AG08395 (cell line): ENCODE measurements around the gene PLPPR1.
"Not testable (repeated sequence)": the region's sequence is repeated elsewhere in the genome, so short reads cannot be mapped to it uniquely, and the experiment has no call there.

Experiments used
- DNase-seq: peaks from one replicate; pipeline ENCODE4 v3.0.0; 2012; ENCODE audit warnings: mixed read lengths, low spot score

Gene PLPPR1

GRCh38 chr9:101121836-101122399 lies 93.4 kb downstream of the PLPPR1 start:
- no peak for DNase-seq

GRCh38 chr9:101126556-101126955 lies 98.0 kb downstream of the PLPPR1 start:
- DNase-seq = no peak

GRCh38 chr9:101127369-101127768 lies 98.8 kb downstream of the PLPPR1 start:
- DNase-seq = not testable (repeated sequence)

GRCh38 chr9:101128623-101129022 lies 100.1 kb downstream of the PLPPR1 start:
- no peak for DNase-seq

DNA sequence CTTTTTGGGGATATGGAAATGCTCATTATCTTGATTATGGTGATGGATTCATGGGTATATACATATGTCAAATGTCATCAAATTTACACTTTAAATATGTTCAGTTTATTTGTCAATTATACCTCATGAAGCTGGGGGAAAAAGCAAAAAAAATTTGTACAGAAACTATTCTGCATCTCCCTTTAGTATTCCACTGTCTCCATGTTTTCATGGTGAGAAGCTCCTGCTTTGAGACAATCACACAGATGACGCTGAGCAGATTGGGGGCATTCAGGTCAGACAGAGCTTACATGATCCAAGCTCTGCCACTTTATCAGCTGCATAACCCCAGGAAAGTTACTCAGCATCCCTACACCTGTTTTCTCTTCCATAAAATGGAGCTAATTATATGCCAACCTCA lies 101.5 kb downstream of the PLPPR1 start:
- no peak for DNase-seq

DNA sequence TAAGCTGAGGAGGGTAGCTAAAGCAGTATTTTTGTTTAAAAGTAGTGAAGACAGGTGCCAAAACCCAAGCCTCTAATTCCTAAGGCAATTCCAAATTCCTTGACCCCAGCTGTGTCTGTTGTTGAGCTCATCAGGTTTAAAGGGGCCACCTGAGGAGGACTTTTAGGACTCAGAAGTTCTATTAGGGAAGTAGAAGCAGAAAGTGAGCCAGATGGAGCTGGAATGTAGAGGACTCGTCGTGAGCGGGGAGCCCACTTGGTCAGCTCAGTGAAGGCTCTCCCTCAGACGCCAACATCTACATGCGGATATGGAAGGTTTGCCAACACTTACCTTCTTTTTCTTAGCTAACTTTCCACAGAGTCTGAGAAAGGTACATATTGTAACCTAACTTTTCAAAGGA lies 102.8 kb downstream of the PLPPR1 start:
- no peak for DNase-seq

GRCh38 chr9:101132801-101133200 lies 104.3 kb downstream of the PLPPR1 start:
- DNase-seq = no peak

GRCh38 chr9:101138509-101138908 lies 110.0 kb downstream of the PLPPR1 start:
- no peak for DNase-seq

GRCh38 chr9:101139082-101139481 lies 110.6 kb downstream of the PLPPR1 start:
- DNase-seq = no peak

DNA sequence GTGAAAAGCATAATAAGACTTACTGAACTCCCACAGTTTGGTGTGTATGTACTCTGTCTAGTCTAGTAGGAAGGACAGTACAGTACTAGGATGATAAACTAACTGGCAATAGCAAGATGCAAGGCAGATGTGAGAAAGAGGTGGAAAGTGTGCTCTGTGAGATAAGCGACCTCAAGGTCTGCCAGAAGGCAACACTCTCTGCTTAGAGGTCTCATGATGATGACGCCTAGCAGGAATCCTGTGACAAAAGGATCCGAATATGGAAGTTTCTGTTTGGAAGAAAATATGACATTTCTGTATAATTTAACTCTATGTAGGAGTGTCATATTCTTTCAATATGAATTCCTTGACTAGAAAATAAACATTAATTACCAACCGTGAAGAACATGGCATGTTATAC lies 112.2 kb downstream of the PLPPR1 start:
- no peak for DNase-seq

DNA sequence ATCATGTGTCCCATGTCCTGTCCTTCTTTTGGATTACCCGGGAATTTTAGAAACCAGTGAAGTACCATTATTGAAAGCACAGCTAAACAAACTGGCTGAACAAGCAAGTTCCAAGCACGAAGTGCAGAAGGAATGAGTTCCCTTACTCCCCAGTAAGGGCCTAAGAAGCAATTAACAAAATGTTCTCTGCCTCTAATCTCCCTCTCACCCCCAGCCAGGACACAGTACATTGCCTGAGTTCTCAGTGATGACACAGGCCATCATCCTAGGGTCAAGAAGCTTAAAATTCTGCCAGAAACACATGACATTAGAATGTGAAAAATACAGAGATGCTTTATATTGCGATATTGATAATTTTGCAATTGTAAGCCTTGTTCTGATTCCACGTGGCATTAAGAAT lies 118.0 kb downstream of the PLPPR1 start:
- DNase-seq = no peak

- no peak for DNase-seq
These were observed 119.8 kb downstream of the PLPPR1 start for GRCh38 chr9:101148344-101148743.

DNA sequence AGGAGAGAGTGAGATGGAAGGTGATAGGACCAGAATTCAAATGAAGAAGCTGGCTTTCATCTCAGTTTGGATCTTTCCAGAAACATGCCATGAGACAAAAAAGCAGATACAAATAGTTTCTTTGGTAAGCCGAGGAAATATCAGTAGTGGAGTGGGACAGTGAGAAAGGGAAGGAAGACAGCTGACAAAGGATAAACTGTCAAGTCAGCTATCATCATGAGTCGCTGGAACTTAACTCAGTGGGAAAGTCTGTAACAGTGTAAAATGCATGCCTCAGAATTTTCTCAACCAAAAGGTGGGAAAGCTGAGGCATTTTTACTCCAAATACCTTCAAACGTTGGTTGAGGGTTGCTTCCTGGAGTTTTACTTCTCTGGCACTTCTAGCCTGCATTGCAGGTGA lies 129.8 kb downstream of the PLPPR1 start:
- DNase-seq = no peak

DNA sequence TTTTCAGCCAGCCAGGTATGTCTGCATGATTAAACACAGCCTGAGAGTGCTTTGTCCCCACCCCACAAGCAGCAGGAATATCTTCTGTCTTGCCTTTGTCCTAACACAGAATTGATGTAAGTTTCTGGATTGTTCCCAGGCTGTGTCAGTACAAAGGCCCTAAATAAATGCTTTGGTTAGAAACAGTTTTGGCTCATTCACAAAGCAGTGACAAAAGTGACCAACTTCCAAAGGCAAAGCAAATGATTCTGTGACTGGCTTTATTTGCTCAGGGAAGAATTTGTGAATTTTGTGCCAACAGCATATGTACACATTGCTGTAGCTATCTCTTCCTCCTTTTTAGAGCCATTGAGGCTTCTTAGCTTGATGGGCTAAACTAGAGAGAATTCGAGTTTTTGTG lies 133.7 kb downstream of the PLPPR1 start:
- no peak for DNase-seq

GRCh38 chr9:101165131-101165530 lies 136.6 kb downstream of the PLPPR1 start:
- DNase-seq = no peak

DNA sequence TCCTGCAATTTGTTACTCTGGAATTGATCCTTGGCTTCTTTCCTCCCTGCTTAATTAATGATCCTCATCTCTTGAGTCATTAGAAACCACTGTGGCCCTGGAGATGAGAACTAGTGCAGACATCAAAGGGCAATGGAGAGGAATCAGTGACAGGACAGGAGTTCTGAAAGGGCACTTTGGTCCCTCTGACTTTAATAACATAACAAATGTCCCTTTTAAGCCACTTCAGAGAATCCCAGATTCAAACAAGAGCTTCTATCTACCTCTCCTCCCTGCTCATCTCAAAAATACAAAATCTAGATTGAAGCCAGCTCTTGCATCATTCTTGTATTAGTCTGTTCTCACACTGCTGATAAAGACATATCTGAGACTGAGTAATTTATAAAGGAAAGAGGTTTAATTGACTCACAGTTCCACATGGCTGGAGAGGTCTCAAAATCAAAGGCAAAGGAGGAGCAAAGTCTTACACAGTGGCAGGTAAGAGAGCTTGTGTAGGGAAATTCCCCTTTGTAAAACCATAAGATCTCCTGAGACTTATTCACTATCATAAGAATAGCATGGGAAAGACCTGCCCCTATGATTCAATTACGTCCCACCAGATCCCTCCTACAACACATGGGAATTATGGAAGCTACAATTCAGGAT lies 139.1 kb downstream of the PLPPR1 start:
- DNase-seq = no peak

DNA sequence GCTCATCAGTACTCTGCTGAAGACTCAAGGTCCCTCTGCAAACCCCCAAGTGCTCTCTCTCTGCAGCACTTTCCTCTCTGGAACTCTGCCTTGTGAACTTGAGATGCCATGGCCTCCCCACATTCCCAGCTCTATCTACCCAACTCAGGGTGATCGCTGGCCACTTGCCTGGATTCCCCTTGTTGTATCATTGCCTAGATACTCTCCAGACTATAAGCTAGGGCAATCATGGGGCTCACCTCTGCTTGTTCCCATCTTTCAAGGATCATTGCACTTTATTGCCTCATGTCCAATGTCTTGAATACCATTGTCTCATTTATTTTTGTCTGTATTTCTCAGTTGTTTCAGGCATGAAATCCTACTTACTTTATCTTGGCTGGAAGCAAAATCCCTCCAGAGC lies 144.1 kb downstream of the PLPPR1 start:
- no peak for DNase-seq

DNA sequence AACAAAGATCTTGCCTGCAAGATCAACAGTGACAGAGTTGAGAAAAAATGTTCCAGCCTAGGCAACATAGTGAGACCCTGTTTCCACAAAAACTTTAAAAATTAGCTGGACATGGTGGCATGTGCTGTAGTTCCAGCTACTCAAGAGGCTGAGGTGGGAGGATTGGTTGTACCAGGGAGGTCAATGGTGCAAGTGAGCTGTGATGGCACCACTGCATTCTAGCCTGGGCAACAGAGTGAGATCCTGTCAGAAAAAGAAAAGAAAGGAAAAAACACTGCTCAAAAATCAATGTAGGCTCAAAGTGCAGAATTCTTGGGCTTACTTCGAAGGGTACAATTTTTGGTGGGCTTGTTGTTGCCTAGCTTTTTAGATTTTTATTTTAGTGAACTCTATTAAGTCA lies 145.4 kb downstream of the PLPPR1 start:
- DNase-seq = no peak

DNA sequence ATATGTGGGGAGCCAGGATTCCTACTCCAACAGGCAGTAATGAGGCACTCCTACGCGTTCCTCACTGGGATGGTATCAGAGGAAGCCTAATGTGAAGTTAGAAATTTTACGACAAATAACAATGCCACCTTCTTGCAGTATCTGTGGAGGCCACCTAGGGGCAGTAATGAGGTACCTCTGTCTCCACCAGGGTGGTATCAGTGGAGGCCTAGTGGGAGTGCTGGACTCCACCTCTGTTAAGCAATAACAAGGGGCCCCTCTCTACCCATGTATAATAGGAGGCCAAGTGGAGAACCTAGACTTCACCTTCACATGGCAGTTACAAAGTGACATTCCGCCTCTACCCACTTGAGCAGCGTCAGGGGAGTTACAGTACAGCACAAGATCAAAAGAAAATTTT lies 147.9 kb downstream of the PLPPR1 start:
- DNase-seq = no peak

DNA sequence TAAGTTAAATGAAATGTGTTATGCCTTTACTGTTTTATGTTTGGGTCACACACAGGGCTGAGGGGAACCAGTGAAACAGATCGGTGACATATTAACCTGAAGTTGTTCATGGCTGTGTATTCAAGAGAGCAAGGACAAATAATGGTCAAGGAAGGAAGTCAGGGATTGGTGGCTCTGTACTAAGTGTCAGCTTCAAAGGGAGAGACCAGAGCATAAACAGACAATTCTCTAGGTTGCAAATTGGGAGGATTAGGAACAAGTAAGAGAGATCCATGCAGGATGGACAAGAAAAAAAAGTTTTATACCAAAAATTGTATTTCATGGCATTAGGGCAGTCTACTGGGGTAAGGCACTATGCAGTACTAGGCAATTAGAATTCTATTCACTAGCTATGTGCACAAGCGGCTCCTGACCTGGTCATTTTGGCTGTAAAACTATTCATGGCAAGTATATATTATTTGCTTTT lies 156.3 kb downstream of the PLPPR1 start:
- no peak for DNase-seq

DNA sequence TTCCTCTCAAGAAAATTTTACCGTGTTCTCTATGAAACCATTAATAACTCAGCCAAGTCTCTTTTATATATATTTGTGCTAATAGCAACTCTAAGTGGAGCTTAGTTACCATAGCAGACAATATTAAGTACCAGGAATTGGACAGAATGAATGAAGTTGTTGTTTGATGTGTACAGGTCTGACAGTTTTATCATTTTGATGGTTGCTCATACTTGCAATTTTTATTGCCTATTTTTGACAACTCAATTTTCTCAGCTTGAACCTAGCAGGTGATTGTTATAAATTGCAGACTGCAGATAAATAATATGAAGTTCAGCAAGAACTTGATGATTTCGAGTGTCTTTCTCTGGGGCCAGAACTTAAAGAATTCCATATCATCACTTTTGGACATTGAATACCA lies 163.2 kb downstream of the PLPPR1 start:
- DNase-seq = no peak

DNA sequence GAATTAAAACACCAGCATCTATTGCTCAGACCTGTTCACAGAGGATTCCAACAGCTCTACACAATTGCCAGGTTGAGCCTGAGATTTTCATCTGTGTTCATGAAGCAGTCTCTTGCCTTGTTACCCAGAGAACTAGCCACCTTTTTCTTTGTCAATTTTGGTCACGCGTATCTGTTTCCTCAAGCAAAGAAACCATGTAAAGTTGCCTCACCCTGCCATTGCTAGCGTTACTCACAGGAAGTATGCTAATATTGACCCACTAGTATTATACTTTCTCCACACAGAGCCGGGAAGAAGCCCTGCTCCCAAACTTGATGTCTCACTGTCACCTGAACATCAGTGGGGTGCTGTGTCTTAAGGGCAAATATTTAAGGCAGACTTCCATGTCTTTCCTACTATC lies 168.5 kb downstream of the PLPPR1 start:
- no peak for DNase-seq

- no peak for DNase-seq
These were observed 172.3 kb downstream of the PLPPR1 start for GRCh38 chr9:101200852-101201251.

DNA sequence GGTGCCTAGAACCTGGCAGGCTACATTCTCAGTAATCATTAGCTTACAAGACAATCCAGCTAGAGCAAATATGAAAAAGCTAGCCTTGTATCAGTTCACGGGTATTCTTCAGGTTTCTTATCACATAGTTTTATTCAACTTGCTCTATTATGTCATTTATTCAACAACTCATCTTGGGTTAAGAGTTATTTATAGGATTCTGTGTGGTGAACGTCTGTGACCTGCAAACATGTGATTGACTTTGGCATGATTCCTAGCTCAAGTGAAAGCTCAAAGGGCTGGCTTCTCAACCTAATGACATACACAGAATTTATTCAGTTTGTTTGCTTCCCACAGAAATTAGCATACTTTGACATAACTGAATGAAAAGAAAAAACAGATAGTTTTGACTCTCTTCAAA lies 173.1 kb downstream of the PLPPR1 start:
- no peak for DNase-seq
